GM19372 (cell line): ENCODE results near the gene CHN2.
A peak's percentile ranks its signal among the peaks of the same experiment; 100 is the strongest.

ENCODE experiments used
- ATAC-seq: cut with Tn5 transposase; IDR thresholded peaks from one replicate; pipeline ENCODE4 v1.9.1; 2021; ENCODE audit warnings: mild to moderate bottlenecking, low read depth, moderate library complexity; ENCODE audit not compliant: unreplicated experiment

Gene CHN2

DNA sequence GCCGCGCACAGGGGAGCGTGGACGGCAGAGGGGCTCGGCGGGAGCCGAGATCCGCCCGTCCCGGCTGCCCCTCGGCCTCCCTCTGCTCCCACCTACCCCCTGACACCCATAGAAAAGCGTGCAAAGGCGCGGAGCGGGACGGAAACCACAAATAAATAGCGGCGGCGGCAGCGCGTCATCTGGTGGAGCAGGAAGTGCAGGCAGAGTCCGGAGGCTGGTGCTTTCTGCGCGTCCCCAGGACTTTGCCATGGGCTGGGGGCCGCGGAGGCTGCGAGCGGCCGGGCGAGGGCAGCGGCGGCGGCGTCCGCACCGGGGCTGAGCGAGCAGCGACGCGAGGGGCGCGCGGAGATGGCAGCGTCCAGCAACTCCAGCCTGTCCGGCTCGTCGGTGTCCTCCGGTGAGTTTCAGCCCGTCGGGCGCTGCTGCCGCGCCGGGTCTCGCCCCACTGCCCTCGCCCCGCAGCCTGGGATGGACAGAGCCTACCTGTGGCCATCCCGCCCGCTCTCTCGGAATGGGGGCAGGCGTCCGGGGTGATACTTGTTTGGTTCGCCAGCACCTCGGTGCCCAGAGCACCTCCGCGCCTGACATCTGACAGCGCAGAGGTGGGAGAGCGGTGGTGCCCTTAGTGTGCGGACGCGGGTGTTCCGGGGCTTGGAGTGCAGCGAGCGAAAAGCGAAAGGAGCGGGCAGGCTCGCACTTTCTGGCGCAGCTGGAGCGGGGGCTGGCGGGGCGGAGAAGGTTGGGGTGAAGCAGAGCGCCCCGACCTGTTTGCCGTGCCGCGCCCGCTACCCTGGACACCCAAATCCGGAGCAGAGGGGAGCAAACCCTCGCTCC, at the start of gene CHN2:
CHN2 (plus strand) TSS at position 182 of the 834 bp plus-strand sequence.
- ATAC-seq, result peak; percentile 64

DNA sequence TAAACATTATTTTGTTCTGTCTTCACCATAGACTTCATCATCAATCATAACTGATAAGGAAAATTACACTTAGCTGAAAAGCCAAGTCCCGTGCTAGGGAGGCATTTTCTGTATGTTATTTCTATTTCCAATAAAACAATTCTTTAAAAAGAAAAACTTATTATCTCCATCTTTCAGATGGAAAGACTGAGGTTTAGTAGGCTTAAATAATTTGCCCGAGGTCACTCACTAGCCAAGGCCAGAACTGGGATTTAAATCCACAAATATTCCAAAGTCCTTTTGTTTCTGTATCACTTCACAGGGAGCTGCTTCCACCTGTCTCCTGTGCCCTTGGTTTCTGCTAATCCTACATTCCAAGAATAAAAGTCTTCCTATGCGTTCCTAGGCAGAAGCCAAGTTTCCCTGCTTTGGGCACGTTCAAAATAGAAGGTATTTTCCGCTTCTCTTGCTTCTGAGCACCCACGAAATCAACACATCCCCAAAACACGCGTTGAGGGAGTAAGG, 49.0 kb upstream of the CHN2 start:
- ATAC-seq, result no peak

- no peak for ATAC-seq
These were observed 48.4 kb upstream of the CHN2 start, which contains the start of gene CPVL for GRCh38 chr7:29146057-29146706. TSS of gene CPVL (minus strand) at chr7:29146537. CDS start at chr7:29121061, 25,476 bp downstream.

DNA sequence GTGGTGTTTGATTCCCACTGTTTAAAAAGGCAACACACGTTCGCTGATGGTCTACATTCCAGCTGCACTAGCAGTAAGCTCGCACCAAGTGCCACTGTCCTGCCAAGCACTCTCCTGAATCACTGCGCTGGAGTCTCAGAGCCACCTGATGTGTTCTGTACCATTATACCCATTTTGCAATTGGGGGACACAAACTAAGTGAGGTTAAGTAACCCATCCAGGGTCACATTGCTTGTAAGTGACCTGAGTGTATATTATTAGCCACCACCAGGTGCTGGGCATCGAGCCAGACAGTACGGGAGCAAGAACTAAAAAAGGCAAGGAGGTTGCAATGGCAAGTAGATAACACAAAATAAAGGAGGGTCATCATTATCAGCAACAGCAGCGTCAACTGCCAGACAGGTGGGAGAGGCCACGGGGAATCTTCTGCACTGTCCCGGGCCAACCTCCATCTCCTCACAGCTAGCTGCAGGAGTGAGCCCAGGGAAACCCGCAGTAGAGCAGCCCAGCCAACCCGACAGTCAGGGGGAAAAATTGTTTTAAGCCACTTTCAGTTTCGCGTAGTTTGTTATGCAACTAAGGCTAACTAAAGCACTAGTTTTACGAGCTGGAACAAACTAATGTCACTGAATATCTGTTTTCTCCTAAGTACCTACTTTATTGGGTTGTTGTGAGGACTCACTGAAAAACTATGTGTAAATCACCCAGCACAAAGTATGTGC, 47.5 kb upstream of the CHN2 start:
- ATAC-seq, result no peak

- ATAC-seq, result no peak
These were observed 46.8 kb upstream of the CHN2 start for GRCh38 chr7:29147821-29148220.

DNA sequence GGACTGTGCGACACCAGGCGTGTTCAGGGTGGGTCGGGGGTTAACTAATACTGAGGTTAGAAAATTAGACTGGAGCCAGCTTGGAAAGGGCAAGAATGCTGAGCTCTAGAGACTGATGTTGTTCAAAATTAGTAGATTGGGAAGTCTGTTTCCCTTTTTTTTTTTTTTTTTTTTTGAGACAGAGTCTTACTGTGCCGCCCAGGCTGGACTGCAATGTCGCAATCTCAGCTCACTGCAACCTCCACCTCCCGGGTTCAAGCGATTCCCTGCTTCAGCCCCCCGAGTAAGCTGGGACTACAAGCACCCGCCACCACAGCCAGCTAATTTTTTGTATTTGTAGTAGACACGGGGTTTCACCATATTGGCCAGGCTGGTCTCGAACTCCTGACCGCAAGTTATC, 45.5 kb upstream of the CHN2 start:
- ATAC-seq, result no peak

- no peak for ATAC-seq
These were observed 43.7 kb upstream of the CHN2 start for GRCh38 chr7:29150856-29151255.

DNA sequence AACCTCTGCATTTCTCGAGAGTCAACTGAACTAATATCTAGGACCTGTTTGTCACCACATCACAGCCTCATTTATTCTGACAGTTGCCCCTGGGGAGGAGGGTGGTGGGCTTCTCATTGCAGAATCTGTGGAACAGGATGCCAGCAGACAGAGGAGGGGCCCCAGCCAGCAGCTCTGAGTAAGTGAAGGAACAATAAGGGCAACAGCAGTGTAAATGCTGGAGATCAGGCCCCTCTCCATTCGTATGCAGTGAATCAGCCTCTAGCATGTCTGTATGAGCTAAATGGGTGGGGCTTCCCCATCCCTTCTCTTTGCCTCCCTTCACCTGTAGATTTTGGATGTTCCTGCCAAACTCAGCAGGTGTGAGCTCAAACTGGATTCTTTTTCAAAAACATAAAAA, 40.5 kb upstream of the CHN2 start:
- ATAC-seq, result no peak

DNA sequence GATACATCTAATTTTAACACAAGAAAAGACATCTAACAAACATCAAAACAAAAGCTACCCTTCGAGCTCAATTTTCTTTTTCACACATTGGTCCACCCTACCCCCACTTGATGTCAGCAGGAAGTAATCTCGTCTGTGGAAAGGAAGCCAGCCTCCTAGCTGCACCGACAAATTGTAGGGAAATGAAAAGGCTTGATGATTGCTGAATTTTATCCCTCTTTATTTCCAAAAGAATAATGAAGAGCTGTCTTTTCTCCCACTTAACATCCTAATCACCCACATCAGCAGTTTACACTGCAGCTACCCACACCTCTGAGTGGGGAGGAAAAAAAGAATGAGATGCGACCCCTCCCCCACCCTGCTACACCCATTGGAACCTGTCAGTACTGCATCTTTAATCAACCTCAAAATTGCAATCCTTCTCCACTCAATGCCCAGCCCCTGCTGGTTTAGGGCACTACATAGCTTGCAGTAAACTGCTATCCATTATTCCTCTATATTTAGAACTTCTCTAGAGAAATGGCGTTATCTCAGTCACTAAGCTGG, 37.6 kb upstream of the CHN2 start:
- ATAC-seq, result no peak

GRCh38 chr7:29158795-29159423, 35.7 kb upstream of the CHN2 start:
- no peak for ATAC-seq

DNA sequence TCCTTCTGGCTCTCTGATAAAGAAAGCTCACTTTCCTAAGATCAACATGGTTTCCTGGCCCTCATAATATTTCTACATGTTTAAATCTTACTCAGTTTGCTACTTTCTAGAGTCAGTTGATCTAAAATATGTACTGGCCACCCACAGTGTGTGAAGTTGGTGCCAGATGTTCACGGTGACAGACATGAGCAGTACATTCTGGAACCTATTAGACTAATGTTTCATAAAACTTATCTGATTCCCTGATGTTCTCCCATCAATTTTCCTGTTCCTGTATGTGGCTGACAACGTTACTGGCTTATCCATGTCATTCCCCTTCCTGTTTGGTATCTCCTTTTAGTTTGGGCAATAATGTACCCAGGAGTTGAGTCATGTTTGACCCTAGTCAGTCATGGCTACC, 34.5 kb upstream of the CHN2 start:
- no peak for ATAC-seq

- ATAC-seq, result no peak
These were observed 33.3 kb upstream of the CHN2 start for GRCh38 chr7:29161231-29161630.

GRCh38 chr7:29162577-29162976, 32.0 kb upstream of the CHN2 start:
- ATAC-seq, result no peak

DNA sequence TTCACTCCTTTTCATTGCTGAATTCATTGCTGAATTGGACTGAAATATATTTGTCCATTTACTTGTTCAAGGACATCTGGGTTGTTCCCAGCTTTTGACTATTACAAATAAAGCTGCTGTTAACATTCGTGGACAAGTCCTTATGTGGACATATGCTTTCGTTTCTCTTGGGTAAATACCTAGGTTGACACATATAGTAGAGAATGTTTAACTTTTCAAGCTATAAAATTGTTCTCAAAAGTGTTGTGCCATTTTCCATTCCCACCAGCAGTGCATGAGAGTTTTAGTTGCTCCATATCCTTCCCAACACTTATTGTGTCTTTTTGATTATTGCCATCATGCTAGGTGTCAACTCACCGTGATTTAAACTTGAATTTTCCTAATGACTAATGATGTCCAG, 30.7 kb upstream of the CHN2 start:
- ATAC-seq, result no peak

GRCh38 chr7:29167721-29168120, 26.9 kb upstream of the CHN2 start:
- no peak for ATAC-seq

DNA sequence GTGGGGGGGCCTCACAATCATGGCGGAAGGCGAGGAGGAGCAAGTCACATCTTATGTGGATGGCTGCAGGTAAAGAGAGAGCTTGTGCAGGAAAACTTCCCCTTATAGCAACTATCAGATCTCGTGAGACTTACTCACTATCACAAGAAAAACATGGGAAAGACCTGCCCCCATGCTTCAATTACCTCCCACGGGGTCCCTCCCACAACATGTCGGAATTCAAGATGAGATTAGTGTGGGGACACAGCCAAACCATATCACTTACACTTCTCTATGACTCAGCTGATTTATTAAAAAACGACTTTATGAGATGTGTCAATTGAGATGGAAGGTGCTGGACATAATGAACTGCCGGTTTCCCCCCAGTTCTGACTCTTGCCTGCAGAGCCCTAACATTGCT, 23.8 kb upstream of the CHN2 start:
- no peak for ATAC-seq

DNA sequence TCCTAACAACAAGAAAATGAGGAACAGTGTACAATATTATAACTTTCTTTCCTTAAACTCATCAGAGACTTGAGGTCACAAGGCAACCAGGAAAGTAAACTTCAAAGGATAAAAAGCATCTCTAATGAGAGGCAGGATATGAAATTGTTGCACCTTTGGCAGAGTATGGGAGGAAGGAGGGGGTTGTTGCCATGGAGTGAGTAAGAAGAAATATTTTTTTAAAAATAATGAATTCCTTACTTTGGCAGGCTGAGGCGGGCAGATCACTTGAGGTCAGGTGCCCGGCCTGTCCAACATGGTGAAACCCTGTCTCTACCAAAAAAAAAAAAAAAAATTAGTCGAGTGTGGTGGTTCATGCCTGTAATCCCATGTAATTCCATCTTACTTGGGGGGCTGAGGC, 21.1 kb upstream of the CHN2 start:
- no peak for ATAC-seq

DNA sequence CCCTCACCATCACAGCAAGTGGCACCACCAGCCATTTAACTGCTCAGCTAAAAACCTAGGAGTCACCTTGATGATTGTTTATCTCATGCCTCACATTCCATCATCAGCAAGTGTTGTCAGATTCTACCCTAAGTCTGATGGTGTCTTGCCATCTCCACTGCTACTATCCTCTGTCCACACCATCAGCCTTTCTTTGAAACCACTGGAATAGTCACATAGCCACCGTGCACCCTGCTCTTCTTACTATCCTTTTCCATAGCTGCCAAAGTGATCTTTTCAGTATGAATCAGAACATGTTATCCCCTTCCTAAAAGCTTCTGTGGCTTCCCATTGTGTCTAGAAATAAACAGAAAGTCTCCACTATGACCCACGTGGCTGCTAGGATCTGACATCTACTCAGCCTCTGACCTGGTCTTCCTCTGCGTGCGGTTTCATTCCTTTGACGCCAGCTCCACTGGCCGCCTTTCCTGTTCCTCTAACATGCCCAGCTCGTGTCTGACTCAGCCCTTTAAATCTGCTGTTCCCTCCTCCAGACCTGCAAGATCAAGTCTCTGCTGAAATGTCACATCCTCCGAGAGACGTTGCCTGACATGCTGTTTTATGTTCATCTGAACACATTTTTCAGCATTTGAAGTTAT, 16.5 kb upstream of the CHN2 start:
- ATAC-seq, result no peak

DNA sequence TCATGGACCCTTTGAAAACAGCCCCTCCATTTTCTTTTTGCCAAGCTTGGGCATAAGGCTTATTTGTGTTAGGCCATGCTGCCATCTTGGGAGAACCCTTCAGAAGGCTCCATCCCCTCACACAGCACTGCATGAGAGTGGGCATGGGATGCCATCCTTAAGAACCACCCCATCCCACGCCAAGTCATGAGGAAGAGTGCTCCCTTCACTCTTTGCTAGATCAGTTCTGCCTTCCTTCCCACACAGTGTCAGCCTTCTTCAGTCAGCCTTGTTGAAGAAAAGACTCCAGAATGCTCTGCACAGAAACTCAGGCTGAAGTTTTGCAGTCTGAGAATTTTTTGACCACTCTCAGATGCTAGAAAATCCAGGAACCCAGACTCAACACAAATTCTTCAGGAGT, 15.5 kb upstream of the CHN2 start:
- no peak for ATAC-seq

- ATAC-seq, result no peak
These were observed 10.0 kb upstream of the CHN2 start for GRCh38 chr7:29184599-29184998.
